ENCODE data around the gene MMP24.
"Not testable (repeated sequence)": the region's sequence is repeated elsewhere in the genome, so short reads cannot be mapped to it uniquely, and the experiment has no call there.

MMP24 gene

DNA sequence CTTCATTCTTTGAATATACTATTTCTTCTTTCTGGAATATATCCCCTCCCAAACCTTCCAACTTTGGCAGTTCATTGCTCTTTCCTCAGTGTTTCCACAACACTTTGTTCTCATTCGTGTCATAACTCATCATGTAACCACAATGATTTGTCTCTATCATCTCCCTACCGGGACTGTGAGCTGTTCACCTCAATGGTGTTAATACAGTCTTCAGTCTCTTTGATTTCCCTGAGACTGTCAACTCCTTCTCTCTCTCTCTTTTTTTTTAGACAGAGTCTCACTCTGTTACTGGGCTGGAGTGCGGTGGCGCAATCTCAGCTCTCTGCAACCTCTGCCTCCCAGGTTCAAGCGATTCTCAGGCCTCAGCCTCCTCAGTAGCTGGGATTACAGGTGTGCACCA lies 2.5 kb upstream of the MMP24 start:
- DNase-seq (ENCODE audit: low spot score) = no peak

DNA sequence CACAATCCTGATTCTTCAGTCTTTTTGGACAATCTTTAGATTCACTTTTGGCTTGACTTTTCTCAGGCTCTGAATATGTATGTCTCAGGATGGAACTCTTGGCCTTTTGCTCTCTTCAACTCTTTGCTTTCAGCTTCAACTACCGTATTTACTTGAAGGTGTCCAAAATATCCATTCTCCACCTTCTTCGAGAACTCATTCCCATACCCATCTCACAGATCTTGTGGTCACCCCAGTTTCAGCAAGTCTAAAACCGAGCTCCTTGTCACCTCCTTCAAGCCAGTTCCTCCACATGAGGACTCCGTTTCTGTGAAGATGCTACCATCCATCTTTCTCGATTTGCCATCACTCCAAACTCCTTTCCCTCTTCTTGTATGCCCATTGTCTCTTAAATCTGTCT lies 2.0 kb upstream of the MMP24 start:
- no peak for DNase-seq (ENCODE audit: low spot score)

DNA sequence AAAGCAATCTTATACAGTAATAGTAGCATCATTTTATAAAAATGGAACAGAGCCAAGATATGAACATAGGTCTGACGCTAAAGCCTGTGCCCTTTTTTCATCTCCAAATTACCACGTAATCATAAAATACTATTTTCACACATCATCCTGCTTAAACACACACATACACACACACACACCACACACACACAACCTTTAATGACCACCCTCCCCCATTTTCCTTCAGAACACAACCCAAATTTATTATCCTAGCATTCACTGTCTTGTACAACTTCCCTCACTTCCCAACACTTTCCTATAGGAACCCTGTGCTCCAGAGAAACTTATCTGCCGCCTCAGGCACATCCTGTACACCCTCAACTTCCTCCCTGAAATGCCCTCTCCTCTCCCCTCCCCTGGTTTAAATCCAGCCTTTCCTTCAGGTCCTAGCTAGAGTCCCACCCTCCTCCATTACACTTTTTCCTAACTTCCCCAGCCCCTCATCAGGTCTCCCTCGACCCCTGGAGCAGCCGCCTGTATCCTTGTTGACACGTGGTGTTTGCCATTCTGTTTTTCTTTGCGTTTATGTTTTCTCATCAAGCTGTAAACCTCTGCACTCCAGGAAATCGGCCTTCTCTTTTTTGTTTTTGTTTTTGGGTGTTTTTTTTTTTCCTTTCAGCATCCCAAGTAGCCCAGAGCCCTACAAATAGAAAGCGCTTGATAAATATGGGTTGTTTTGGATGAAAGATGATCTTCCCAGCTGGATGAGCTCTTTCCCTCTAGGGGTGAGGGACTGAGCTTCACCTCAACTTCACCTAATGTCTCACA lies 968 bp upstream of the MMP24 start:
- DNase-seq (ENCODE audit: low spot score) = no peak

DNA sequence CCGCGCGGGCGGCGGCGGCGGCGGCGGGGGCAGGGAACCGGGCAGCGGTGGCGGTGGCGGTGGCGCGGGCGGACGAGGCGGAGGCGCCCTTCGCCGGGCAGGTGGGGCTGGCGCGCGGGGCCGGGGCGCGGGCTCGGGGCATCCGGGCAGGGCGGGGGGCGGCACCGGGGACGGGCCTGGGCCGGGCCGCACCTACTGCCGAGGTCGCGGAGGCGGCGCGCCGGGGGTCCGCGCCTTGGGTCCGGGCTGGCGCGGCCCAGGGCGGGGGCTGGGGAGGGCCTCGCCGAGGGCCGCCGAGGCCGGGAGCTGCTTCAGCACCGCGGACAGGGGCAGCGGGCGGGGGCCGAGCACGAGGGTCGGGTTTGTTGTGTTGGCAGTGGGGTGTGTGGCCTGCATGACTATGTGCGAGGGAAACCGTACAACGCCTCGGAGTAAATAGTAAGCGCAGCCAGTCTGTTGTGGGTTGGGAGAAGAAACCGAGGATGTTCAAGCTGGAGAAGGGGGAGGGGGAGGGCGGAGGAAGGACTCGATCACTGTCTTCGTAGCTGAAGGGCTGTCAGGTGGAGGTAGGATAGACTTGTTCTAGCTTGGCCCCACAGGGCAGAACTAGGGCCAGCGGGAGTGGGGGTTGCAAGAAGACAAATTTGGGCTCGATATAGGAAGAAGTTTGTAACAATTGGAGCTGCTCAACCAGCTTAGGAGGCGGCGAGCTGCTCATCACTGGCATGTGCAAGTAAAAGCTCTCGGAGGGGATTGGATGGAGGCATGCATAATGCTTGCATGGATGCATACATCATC lies 593 bp downstream of the MMP24 start:
- DNase-seq (ENCODE audit: low spot score) = peak; percentile 77

DNA sequence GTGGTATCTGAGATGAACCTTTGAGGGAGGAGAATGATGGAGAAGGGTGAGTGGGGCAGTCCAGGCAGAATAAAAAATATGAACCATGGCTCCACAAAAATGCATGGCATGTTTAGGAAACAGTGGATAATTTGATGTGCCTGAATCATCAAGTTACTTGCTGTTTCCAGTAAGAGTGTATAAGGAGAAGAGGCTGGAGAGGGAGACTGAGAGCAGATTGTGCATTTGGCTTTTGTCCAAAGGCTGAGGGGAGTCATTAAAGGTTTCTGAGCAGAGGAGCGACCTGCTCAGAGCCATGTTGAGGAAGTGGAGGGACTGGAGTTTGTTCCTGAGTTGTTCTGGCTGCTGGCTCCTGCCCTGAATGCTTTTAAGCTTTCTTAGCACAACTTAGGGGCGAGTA lies 6.1 kb downstream of the MMP24 start:
- DNase-seq (ENCODE audit: low spot score) = no peak

DNA sequence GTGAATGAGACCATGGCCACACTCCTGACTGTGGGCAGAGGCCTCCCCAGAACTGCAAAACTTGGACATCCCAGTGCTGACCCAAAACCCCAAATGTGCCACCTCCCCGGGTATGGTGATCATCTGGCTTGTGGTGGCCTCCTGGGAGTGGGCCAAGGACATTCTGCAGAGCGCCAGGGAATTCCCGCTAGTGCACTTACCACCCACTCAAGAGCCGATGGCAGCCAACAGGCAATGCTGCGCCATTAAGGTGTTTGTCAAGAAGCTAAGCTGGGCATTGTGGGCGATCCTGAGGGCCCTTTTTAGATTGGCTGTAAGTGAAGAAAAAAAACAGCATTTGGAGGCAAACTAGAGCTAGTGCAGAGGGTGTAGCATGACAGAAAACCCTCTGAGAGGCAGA lies 9.4 kb downstream of the MMP24 start:
- DNase-seq (ENCODE audit: low spot score) = no peak

- DNase-seq (ENCODE audit: low spot score) = no peak
Measured at GRCh38 chr20:35237486-35237885, 11.0 kb downstream of the MMP24 start.

DNA sequence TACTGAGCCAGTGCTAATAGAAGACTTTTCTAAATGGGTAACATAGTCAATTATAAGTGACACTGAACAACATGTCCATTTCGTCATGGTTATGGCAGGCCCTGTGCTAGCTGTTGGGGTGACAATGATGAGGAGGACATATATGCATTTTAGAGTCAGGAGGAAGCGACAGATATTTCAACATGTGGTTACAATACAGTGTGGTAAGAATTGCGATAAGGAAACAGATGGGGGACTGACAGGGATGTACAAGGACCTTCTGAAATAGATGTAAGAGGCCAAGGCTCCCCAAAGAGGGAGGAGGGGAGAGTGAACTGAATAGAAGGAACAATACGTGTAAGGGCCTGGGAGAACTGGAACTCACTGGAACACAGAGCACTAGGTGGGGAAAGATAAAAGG lies 11.7 kb downstream of the MMP24 start:
- no peak for DNase-seq (ENCODE audit: low spot score)

DNA sequence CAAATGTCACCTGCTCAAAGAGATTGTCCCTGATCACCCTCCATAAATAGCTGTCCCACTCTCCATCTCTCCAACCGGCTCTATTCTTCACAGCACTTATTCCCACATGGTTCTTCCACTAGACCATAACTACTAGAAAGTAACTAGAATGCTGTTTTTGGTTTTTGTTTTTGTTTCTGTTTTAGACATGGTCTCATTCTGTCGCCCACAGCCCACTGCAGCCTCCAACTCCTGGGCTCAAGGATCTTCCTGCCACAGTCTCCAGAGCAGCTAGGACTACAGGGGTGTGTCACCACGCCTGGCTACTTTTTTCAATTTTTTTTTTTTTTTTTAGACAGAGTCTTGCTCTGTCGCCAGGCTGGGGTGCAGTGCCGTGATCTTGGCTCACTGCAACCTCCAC lies 12.2 kb downstream of the MMP24 start:
- no peak for DNase-seq (ENCODE audit: low spot score)

DNA sequence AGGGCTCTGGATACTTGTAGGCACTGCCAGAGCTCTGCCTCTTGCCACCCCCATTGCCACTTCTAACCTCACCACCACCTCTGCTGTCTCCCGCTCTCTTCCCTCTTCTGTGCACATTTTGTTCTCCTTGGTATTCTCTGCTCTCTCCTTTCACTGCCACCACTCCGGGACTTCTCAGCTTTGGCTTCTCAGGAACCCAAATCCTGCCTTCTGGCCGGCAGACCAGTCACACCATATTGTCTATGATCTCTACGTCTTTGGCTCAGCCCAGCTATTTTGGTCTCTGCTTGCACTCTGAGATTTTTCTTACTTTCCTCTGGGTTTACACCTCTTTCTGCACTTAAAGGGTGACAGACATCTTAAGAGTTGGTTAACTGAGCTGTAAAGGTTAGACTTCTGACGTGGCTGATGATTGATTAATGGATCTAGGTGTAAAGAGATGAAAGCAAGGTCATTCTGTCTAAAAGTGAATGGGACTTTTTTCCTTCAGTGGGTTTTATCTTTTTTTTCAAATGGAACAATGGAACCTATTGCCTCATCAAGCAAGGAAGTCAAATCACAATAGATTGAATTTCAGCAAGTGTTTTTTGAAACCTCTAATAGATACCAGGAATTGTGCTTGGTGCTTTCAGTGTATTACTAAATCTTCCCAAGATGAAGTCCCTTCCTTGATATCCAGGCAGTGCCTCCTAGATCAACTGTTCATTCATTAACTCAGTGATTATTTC lies 13.8 kb downstream of the MMP24 start:
- DNase-seq (ENCODE audit: low spot score) = no peak

GRCh38 chr20:35240811-35241293 lies 14.4 kb downstream of the MMP24 start:
- no peak for DNase-seq (ENCODE audit: low spot score)

- no peak for DNase-seq (ENCODE audit: low spot score)
Measured at GRCh38 chr20:35243317-35243716, 16.8 kb downstream of the MMP24 start.

- DNase-seq (ENCODE audit: low spot score) = no peak
Measured at GRCh38 chr20:35243986-35244385, 17.5 kb downstream of the MMP24 start.

- no peak for DNase-seq (ENCODE audit: low spot score)
Measured at GRCh38 chr20:35246723-35247122, 20.2 kb downstream of the MMP24 start.

- no peak for DNase-seq (ENCODE audit: low spot score)
Measured at GRCh38 chr20:35248641-35249475, 22.4 kb downstream of the MMP24 start.

- DNase-seq (ENCODE audit: low spot score) = no peak
Measured at GRCh38 chr20:35251613-35251940, 25.1 kb downstream of the MMP24 start.

GRCh38 chr20:35252037-35252461 lies 25.6 kb downstream of the MMP24 start:
- DNase-seq (ENCODE audit: low spot score) = no peak

DNA sequence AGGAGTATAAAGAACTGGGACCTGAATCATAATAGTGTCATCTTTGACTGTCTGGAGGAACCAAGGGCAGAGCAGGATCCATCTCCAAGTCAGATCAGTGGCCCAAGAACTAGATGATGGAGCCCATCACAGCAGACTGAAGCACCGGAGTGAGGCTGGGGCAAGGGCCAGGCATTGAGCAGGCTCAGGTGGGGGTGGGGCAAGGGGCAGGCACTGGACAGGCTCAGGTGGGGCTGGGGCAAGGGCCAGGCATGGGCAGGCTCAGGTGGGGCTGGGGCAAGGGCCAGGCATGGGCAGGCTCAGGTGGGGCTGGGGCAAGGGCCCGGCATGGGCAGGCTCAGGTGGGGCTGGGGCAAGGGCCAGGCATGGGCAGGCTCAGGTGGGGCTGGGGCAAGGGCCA lies 26.1 kb downstream of the MMP24 start:
- DNase-seq (ENCODE audit: low spot score) = not testable (repeated sequence)

DNA sequence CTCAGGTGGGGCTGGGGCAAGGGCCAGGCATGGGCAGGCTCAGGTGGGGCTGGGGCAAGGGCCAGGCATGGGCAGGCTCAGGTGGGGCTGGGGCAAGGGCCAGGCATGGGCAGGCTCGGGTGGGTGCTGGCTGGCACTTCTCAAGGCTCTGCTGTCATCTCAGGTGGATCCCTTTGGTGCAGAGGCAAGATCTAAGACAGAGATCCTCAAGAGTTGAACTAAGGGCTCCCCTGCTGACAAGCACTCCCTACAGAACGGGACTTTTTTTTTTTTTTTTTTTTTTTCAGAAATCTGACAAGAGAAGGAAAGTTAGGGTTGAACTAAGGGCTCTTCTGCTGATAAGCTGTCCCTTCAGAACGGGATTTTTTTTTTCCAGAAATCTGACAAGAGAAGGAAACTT lies 26.5 kb downstream of the MMP24 start:
- no peak for DNase-seq (ENCODE audit: low spot score)

GRCh38 chr20:35254448-35254999 lies 28.0 kb downstream of the MMP24 start:
- no peak for DNase-seq (ENCODE audit: low spot score)

GRCh38 chr20:35257175-35257909 lies 30.9 kb downstream of the MMP24 start:
- DNase-seq (ENCODE audit: low spot score) = no peak

All from left forelimb (tissue), 1 donor.